Body of pancreas (tissue), 4 donors: ENCODE measurements around the gene GLP2R. TPM values are rescaled to one million over a fixed set of nuclear protein-coding genes. Genes with fewer than 3 reads are reported as not detected.

Source experiments
- ATAC-seq: fragments of 150-250 bp; one replicate; pipeline ENCODE4 v1.9.1; 2016
- DNase-seq, 4 donors: peaks; one replicate each; pipeline ENCODE4 v3.0.0-alpha.2; 2019
- H3K27ac ChIP-seq, 4 donors: fragments of 200-600 bp; sonication (generic); 1 replicate in 3 of 4; 2 replicates in 1 of 4; pipeline versions ENCODE4 v1.5.1 to v1.6.1; 2016 to 2019; ENCODE audit warnings: mild to moderate bottlenecking in 1 of 4, mixed read lengths in 1 of 4, moderate library complexity in 1 of 4
- H3K27me3 ChIP-seq, 2 donors: fragments of 200-600 bp; sonication (generic); one replicate each; pipeline ENCODE4 v1.6.0; 2016; ENCODE audit warnings: mild to moderate bottlenecking in 1 of 2
- H3K36me3 ChIP-seq, 2 donors: fragments of 200-600 bp; sonication (generic); replicated peaks in 1 of 2; 2 replicates each; pipeline ENCODE4 v1.5.1; 2016; ENCODE audit warnings: low read depth in 2 of 2; ENCODE audit not compliant: insufficient read depth in 1 of 2
- H3K4me1 ChIP-seq: fragments of 200-600 bp; sonication (generic); one replicate; pipeline ENCODE4 v1.6.0; 2016
- H3K4me3 ChIP-seq, 2 donors: fragments of 200-600 bp; sonication (generic); 1 replicate in 1 of 2; 2 replicates in 1 of 2; pipeline ENCODE4 v1.5.1; 2016 to 2019
- H3K9me3 ChIP-seq, 3 donors: fragments of 200-600 bp; sonication (generic); 1 replicate in 2 of 3; 2 replicates in 1 of 3; pipeline ENCODE4 v1.5.1; 2016
- POLR2A ChIP-seq, 3 donors: fragments of 450-650 bp; IDR thresholded peaks; one replicate each; pipeline ENCODE4 v1.6.1; 2016; ENCODE audit warnings: antibody characterized with exemption in 3 of 3, mild to moderate bottlenecking in 2 of 3
- WGBS, 2 donors: methylation state at CpG; one replicate each; pipeline ENCODE4 v1.1.5; 2017; 5-methylcytosine and 5-hydroxymethylcytosine counted together
- intact Hi-C: fragments of 100-400 bp; cut with DNase I; formaldehyde crosslinking; loops from one replicate; pipeline ENCODE4 v1.15.1; 2023
- total RNA-seq, 2 donors: library from RNA; depleted of rRNA; stranded (reverse); fragments of >200 nt; gene quantifications; one replicate each; pipeline ENCODE4 v1.1.0, GENCODE V29; 2016
- TF ChIP-seq, protein P1 (sequence below), 7 experiments: fragments of 450-650 bp in 4 of 7; fragments of 200-600 bp in 3 of 7; sonication (generic) in 3 of 7; IDR thresholded peaks; one replicate each; pipeline ENCODE4 v1.5.1; 2016 to 2019; ENCODE audit warnings: antibody characterized with exemption in 7 of 7

GLP2R gene
- total RNA-seq, 2 donors from 2014 or later = 4.6 to 4.7 TPM

DNA sequence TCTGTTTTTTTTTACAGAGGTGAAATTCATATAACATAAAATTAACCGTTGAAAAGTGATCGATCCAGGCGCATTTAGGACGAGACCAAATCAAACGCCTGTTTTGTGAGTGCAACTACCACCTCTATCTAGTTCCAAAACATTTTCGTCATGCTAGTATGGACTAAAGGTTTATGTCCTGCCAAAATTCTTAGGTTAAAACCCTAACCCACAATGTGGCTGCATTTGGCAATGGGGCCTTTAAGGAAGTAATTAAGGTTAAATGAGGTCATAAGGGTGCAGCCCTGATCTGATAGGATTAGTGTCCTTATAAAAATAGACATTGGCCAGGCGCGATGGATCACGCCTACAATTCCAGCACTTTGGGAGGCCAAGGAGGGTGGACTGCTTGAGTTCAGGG, 112.2 kb downstream of the GLP2R start:
- H3K4me3 ChIP-seq = no peak overlapping the region
- ATAC-seq = no peak
- no peaks in the 10 kb centered on the region for H3K27me3 ChIP-seq
- peaks cover 0 to 10% (median 0%) of the 10 kb centered on the region in 3 donors for H3K9me3 ChIP-seq
- TF ChIP-seq POLR2A (IDR thresholded peaks at IDR 0.05) = no peak
- TF ChIP-seq, protein P1, sequence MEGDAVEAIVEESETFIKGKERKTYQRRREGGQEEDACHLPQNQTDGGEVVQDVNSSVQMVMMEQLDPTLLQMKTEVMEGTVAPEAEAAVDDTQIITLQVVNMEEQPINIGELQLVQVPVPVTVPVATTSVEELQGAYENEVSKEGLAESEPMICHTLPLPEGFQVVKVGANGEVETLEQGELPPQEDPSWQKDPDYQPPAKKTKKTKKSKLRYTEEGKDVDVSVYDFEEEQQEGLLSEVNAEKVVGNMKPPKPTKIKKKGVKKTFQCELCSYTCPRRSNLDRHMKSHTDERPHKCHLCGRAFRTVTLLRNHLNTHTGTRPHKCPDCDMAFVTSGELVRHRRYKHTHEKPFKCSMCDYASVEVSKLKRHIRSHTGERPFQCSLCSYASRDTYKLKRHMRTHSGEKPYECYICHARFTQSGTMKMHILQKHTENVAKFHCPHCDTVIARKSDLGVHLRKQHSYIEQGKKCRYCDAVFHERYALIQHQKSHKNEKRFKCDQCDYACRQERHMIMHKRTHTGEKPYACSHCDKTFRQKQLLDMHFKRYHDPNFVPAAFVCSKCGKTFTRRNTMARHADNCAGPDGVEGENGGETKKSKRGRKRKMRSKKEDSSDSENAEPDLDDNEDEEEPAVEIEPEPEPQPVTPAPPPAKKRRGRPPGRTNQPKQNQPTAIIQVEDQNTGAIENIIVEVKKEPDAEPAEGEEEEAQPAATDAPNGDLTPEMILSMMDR (IDR thresholded peaks at IDR 0.05) = no peak
- intact Hi-C loops = no loop called here
- DNase-seq = no peak
- no peak overlapping the region for H3K27ac ChIP-seq
- no peaks in the 10 kb centered on the region for H3K4me1 ChIP-seq
- 81 to 87% methylated on average over 9 of the region's 9 CpGs for WGBS, 2 donors
- no peaks in the 10 kb centered on the region for H3K36me3 ChIP-seq

DNA sequence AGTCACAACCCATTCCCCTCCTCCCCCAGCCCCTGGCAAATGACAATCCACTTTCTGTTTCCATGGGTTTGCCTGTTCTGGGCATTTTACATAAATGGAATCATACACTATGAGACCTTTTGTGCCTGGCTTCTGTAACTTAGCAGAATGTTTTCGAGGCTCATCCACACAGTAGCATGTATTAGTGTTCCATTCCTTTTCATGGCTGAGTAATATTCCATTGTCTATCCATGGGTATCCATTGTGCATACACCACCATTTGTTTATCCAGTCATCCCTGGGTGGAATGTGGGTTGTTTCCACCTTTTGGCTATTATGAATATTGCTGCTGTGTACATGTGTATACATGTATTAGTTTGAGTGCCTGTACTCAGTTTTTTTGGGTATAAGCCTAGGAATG, 113.0 kb downstream of the GLP2R start:
- WGBS, 2 donors = 44 to 56% methylated on average over 1 of the region's 1 CpG
- ATAC-seq (no peak), DNase-seq (no peak)
- intact Hi-C loops = no loop called here
- TF ChIP-seq POLR2A (IDR thresholded peaks at IDR 0.05) = no peak
- TF ChIP-seq, protein P1 (IDR thresholded peaks at IDR 0.05) = no peak
- H3K27me3 ChIP-seq = no peaks in the 10 kb centered on the region
- no peak overlapping the region for H3K4me3 ChIP-seq
- no peaks in the 10 kb centered on the region for H3K36me3 ChIP-seq
- H3K4me1 ChIP-seq = no peaks in the 10 kb centered on the region
- H3K9me3 ChIP-seq = peaks cover 0 to 10% (median 0%) of the 10 kb centered on the region in 3 donors
- H3K27ac ChIP-seq = no peak overlapping the region

DNA sequence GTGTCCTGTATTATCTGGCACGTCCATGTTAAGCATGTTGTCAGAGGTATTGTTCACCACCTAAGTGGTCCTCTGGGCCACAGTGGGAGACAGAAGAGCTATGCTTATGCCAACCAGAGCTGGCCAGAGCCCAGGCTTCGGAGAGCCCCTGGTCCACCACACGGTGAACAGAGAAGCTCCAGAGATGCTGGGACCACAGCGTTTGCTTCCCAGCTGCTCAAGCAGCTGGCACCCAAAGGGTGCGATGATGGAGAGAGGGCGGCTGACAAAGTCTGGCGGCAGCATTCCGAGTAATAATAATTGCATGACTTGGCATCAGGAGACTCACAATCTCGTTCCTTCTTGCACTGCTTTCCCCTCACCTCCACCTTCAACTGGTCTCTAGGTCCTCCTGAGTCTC, 115.1 kb downstream of the GLP2R start:
- Histone ChIP-seq H3K9me3 (peaks cover 0 to 10% (median 0%) of the 10 kb centered on the region in 3 donors), H3K27me3 (no peaks in the 10 kb centered on the region), H3K4me1 (no peaks in the 10 kb centered on the region), H3K27ac (no peak overlapping the region), H3K4me3 (no peak overlapping the region), H3K36me3 (no peaks in the 10 kb centered on the region)
- ATAC-seq (no peak), DNase-seq (no peak)
- 52 to 67% methylated on average over 9 of the region's 9 CpGs for WGBS, 2 donors
- TF ChIP-seq, protein P1 (IDR thresholded peaks at IDR 0.05) = no peak
- no peak for TF ChIP-seq POLR2A (IDR thresholded peaks at IDR 0.05)
- intact Hi-C loops = no loop called here

DNA sequence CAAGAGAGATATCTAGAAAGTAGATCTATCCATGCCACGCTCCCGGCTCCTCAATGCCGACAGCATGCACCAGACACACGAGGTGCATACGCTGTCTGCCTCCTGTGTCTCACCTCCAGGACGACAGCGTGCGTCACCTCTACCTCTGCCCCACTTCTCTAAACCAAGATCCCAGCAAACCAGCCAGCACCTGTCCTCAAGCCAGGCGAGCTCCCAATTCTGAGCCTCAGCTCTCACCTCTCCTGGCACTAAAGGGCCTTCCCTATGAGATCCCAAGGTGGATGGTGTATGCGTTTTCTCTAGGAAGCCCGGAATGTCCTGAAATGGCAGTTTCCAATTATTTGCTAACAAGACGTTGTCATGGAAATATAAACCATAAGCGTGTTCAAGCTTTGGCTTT, 115.6 kb downstream of the GLP2R start:
- Histone ChIP-seq H3K9me3 (peaks cover 0 to 10% (median 0%) of the 10 kb centered on the region in 3 donors), H3K27ac (no peak overlapping the region), H3K36me3 (no peaks in the 10 kb centered on the region), H3K4me1 (no peaks in the 10 kb centered on the region), H3K27me3 (no peaks in the 10 kb centered on the region), H3K4me3 (no peak overlapping the region)
- WGBS, 2 donors = 66 to 68% methylated on average over 13 of the region's 13 CpGs
- TF ChIP-seq, protein P1 (IDR thresholded peaks at IDR 0.05) = no peak
- no peak for TF ChIP-seq POLR2A (IDR thresholded peaks at IDR 0.05)
- ATAC-seq (no peak), DNase-seq (no peak)
- intact Hi-C loops = no loop called here

Other genes with a start within 250 kb of the GLP2R start
- not detected for gene CFAP52, start 249.3 kb upstream of the GLP2R start, total RNA-seq
- gene USP43, start 180.4 kb upstream of the GLP2R start, total RNA-seq = 1 to 10 TPM; 4.2 to 6.9 TPM
- not detected for gene DHRS7C, start 34.3 kb upstream of the GLP2R start, total RNA-seq
- not detected for gene GSG1L2, start 3.8 kb upstream of the GLP2R start, total RNA-seq
- not detected for gene RCVRN, start 79.3 kb downstream of the GLP2R start, total RNA-seq